HepG2 (cell line): ENCODE results near the gene OR51D1. TPM values are rescaled to one million over a fixed set of nuclear protein-coding genes. Genes with fewer than 3 reads are reported as not detected.

Source experiments
- ATAC-seq: fragments of 200-7000 bp; cut with Tn5 transposase; 3 replicates; pipeline ENCODE4 v1.9.1; 2020; ENCODE audit warnings: mild to moderate bottlenecking, moderate library complexity
- BruUV-seq: library from RNA; stranded (reverse); fragments of 400-500 nt; replicated peaks from 2 replicates; lab custom pipeline; 2021; lab: Mats Ljungman, UMichigan
- CTCF ChIA-PET: fragments of 300-600 bp; formaldehyde crosslinking; extraction: SDS; loops from one replicate; lab custom pipeline; 2021; ENCODE audit warnings: low total read pairs, inconsistent platforms, low intra/inter-chr PET ratio; lab: Yijun Ruan, JAX
- POLR2A ChIA-PET: fragments of 350-600 bp; sonication (Branson Sonifier 250); formaldehyde crosslinking; loops from one replicate; lab custom pipeline; 2020; ENCODE audit warnings: antibody characterized with exemption, inconsistent platforms; lab: Yijun Ruan, JAX
- DNase-seq: peaks from one replicate; pipeline ENCODE4 v3.0.0-alpha.2; 2015; ENCODE audit warnings: low spot score
- FAIRE-seq: peaks from 3 replicates; lab custom pipeline; 2011; peaks lifted over from hg19 to GRCh38; lab: Jason Lieb, UNC
- H2AFZ ChIP-seq: one replicate; pipeline ENCODE4 v1.6.1; 2011; ENCODE audit warnings: low read length, inconsistent platforms
- H3K27ac ChIP-seq: fragments of 300-600 bp; 3 replicates; pipeline ENCODE4 v1.8.0; 2011; ENCODE audit warnings: mixed run types, mild to moderate bottlenecking, mixed read lengths, low read length, inconsistent platforms; ENCODE audit not compliant: insufficient read depth; ENCODE audit errors: extremely low read length
- H3K27me3 ChIP-seq, 2 experiments: fragments of 200-600 bp in 1 of 2; 2 replicates in 1 of 2; 3 replicates in 1 of 2; pipeline versions ENCODE4 v1.6.0 to v1.8.0; 2011; ENCODE audit warnings: low read length in 2 of 2, mild to moderate bottlenecking in 2 of 2, moderate library complexity in 2 of 2, inconsistent platforms in 1 of 2; ENCODE audit not compliant: insufficient read depth in 2 of 2, control insufficient read depth in 1 of 2
- H3K36me3 ChIP-seq, 2 experiments: fragments of 200-600 bp in 1 of 2; replicated peaks in 1 of 2; 2 replicates in 1 of 2; 3 replicates in 1 of 2; pipeline versions ENCODE4 v1.5.1 to v1.8.0; 2011; ENCODE audit warnings: low read length in 2 of 2, inconsistent platforms in 1 of 2; ENCODE audit not compliant: insufficient read depth in 2 of 2, control insufficient read depth in 1 of 2
- H3K4me1 ChIP-seq: 2 replicates; pipeline ENCODE4 v1.5.1; 2012; ENCODE audit warnings: low read length, inconsistent platforms; ENCODE audit not compliant: insufficient read depth
- H3K4me2 ChIP-seq: 2 replicates; pipeline ENCODE4 v1.6.0; 2011; ENCODE audit warnings: low read depth, low read length, inconsistent platforms
- H3K4me3 ChIP-seq, 3 experiments: fragments of 200-600 bp in 1 of 3; sonication (generic), shearing (Covaris generic) in 1 of 3; replicated peaks in 1 of 3; 2 replicates each; pipeline ENCODE4 v1.5.1; 2011 to 2016; ENCODE audit warnings: low read length in 3 of 3, inconsistent platforms in 2 of 3, low read depth in 2 of 3, mild to moderate bottlenecking in 2 of 3, control low read depth in 1 of 3, mixed read lengths in 1 of 3; ENCODE audit not compliant: insufficient read depth in 1 of 3
- H3K79me2 ChIP-seq: one replicate; pipeline ENCODE4 v1.6.1; 2011; ENCODE audit warnings: low read length, inconsistent platforms; ENCODE audit not compliant: insufficient read depth
- H3K9ac ChIP-seq: 2 replicates; pipeline ENCODE4 v1.6.0; 2011; ENCODE audit warnings: mild to moderate bottlenecking, low read depth, low read length, inconsistent platforms; ENCODE audit not compliant: insufficient read depth
- H3K9me3 ChIP-seq: 2 replicates; pipeline ENCODE4 v1.5.1; 2012; ENCODE audit warnings: mild to moderate bottlenecking, low read length
- H4K20me1 ChIP-seq: 2 replicates; pipeline ENCODE4 v1.6.0; 2011; ENCODE audit warnings: inconsistent platforms, mild to moderate bottlenecking, low read length, moderate library complexity; ENCODE audit not compliant: insufficient read depth
- ARID5B ChIP-seq: IDR thresholded peaks from 2 replicates; pipeline ENCODE4 v1.4.0; 2020; ENCODE audit warnings: mild to moderate bottlenecking, missing genetic modification reagents
- BATF2 ChIP-seq: sonication (generic); formaldehyde crosslinking; IDR thresholded peaks from 2 replicates; pipeline ENCODE4 v1.8.0; 2022; ENCODE audit warnings: mild to moderate bottlenecking, missing genetic modification reagents, moderate library complexity
- HCFC1 ChIP-seq: fragments of 150-350 bp; IDR thresholded peaks from 2 replicates; pipeline ENCODE4 v1.6.1; 2014; ENCODE audit warnings: low read depth, low read length
- HOXA7 ChIP-seq: sonication (generic); formaldehyde crosslinking; IDR thresholded peaks from 2 replicates; pipeline ENCODE4 v1.8.1; 2022; ENCODE audit warnings: mild to moderate bottlenecking, missing genetic modification reagents, moderate library complexity
- MAFF ChIP-seq: IDR thresholded peaks from 2 replicates; pipeline ENCODE4 v1.6.1; 2011; ENCODE audit warnings: low read depth, low read length, improper control_type of control experiment
- MXI1 ChIP-seq: IDR thresholded peaks from 3 replicates; pipeline ENCODE4 v1.6.1; 2012; ENCODE audit warnings: low read depth, low read length, inconsistent platforms, borderline replicate concordance
- RFXAP ChIP-seq: sonication (generic); formaldehyde crosslinking; IDR thresholded peaks from 2 replicates; pipeline ENCODE4 v1.4.0; 2020; ENCODE audit warnings: missing genetic modification reagents, borderline replicate concordance
- STAT6 ChIP-seq: sonication (generic); formaldehyde crosslinking; IDR thresholded peaks from 2 replicates; pipeline ENCODE4 v1.4.0; 2020; ENCODE audit warnings: missing genetic modification reagents, mild to moderate bottlenecking, borderline replicate concordance
- ZNF234 ChIP-seq: sonication (generic); formaldehyde crosslinking; conservative IDR thresholded peaks from 2 replicates; pipeline ENCODE4 v1.5.1; 2020; ENCODE audit warnings: mild to moderate bottlenecking, missing genetic modification reagents
- ZNF383 ChIP-seq: sonication (generic); formaldehyde crosslinking; IDR thresholded peaks from 2 replicates; pipeline ENCODE4 v1.4.0; 2020; ENCODE audit warnings: missing genetic modification reagents, mild to moderate bottlenecking, borderline replicate concordance
- ZNF496 ChIP-seq: sonication (generic); formaldehyde crosslinking; IDR thresholded peaks from 2 replicates; pipeline ENCODE4 v1.8.1; 2023; ENCODE audit warnings: mild to moderate bottlenecking, moderate library complexity, missing genetic modification reagents; ENCODE audit not compliant: insufficient replicate concordance
- ZNF530 ChIP-seq: sonication (generic); formaldehyde crosslinking; IDR thresholded peaks from 2 replicates; pipeline ENCODE4 v1.5.0; 2020; ENCODE audit warnings: low read depth, mild to moderate bottlenecking, missing genetic modification reagents
- ZNF879 ChIP-seq: sonication (generic); formaldehyde crosslinking; IDR thresholded peaks from 2 replicates; pipeline ENCODE4 v1.8.1; 2023; ENCODE audit warnings: missing genetic modification reagents
- ZSCAN29 ChIP-seq: sonication (generic); formaldehyde crosslinking; conservative IDR thresholded peaks from 2 replicates; pipeline ENCODE4 v1.4.0; 2020; ENCODE audit warnings: mild to moderate bottlenecking, missing genetic modification reagents
- WGBS: methylation state at CpG from one replicate; pipeline ENCODE4 v1.1.6; 2017; ENCODE audit warnings: low lambda C conversion rate; 5-methylcytosine and 5-hydroxymethylcytosine counted together
- in situ Hi-C: cut with HindIII; loops from 2 replicates; pipeline ENCODE4 v1.10.0; 2017; ENCODE audit warnings: low pct_unique_long_range_greater_than_20kb; ENCODE audit not compliant: extremely low pct_ligation_motif_present
- intact Hi-C: fragments of 100-400 bp; cut with micrococcal nuclease; formaldehyde crosslinking; loops from one replicate; pipeline ENCODE4 v1.10.0; 2022; ENCODE audit not compliant: unreplicated experiment
- polyA plus RNA-seq, 8 experiments: library from polyadenylated mRNA; depleted of rRNA in 3 of 8; stranded (reverse) in 7 of 8; unstranded in 1 of 8; fragments of >200 nt; fragmentation: Illumina TruSeq in 4 of 8; extraction: Trizol in 4 of 8; gene quantifications; 2 replicates each; pipeline versions ENCODE4 v1.2.1 to v1.2.3, GENCODE V29; 2011 to 2016; ENCODE audit warnings: low read depth in 4 of 8, missing spikeins in 1 of 8, mixed read lengths in 1 of 8; ENCODE audit not compliant: insufficient read depth in 1 of 8
- total RNA-seq, 5 experiments: library from RNA; depleted of rRNA; stranded (reverse); fragments of >200 nt; fragmentation: Illumina TruSeq; extraction: Trizol; gene quantifications; 2 replicates each; pipeline ENCODE4 v1.2.3, GENCODE V29; 2016; ENCODE audit warnings: low read depth in 1 of 5
- TF ChIP-seq, protein P1 (sequence below): IDR thresholded peaks from 2 replicates; pipeline ENCODE4 v1.6.1; 2016; ENCODE audit warnings: missing biosample characterization, missing genetic modification reagents, low read depth

The OR51D1 gene
- total and polyA plus RNA-seq, 2 of the 13 experiments (the other 11 are each of a cell fraction or from before 2014, with no cell fraction given), result not detected

DNA sequence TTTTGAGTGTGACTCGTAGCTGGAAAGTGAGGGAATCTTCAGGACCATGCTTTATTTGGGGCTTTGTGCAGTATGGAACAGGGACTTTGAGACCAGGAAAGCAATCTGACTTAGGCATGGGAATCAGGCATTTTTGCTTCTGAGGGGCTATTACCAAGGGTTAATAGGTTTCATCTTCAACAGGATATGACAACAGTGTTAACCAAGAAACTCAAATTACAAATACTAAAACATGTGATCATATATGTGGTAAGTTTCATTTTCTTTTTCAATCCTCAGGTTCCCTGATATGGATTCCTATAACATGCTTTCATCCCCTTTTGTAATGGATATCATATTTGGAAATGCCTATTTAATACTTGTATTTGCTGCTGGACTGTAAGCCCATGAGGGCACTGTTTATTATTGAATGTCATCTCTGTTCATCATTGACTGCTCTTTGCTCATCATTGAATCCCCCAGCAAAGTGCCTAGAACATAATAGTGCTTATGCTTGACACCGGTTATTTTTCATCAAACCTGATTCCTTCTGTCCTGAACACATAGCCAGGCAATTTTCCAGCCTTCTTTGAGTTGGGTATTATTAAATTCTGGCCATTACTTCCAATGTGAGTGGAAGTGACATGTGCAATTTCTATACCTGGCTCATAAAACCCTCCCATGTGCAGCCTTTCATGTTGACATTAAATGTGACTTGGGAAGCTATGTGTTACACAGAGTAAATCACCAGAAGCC, 17.5 kb downstream of the OR51D1 start:
- WGBS, result 0% methylated on average over 2 of the region's 2 CpGs
- Histone ChIP-seq H3K36me3 (no peaks in the 10 kb centered on the region), H3K27me3 (no peaks in the 10 kb centered on the region; a peak in 1 of 5 replicates)
- POLR2A ChIA-PET, result no interaction called here
- no peak for TF ChIP-seq STAT6
- no peak for TF ChIP-seq ZNF496
- TF ChIP-seq MXI1, result no peak
- TF ChIP-seq ARID5B (CRISPR knock-in tag), result no peak
- no peak for TF ChIP-seq RFXAP
- no peak for TF ChIP-seq BATF2 (CRISPR knock-in tag)
- TF ChIP-seq, protein P1, sequence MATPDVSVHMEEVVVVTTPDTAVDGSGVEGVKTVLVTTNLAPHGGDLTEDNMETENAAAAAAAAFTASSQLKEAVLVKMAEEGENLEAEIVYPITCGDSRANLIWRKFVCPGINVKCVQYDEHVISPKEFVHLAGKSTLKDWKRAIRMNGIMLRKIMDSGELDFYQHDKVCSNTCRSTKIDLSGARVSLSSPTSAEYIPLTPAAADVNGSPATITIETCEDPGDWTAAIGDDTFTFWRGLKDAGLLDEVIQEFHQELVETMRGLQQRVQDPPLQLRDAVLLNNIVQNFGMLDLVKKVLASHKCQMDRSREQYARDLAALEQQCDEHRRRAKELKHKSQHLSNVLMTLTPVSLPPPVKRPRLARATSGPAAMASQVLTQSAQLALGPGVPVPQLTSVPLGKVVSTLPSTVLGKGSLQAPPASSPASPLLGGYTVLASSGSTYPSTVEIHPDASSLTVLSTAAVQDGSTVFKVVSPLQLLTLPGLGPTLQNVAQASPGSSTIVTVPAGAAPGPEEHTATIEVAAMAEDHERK (CRISPR knock-in tag), result no peak
- TF ChIP-seq ZSCAN29 (CRISPR knock-in tag), result no peak
- no peak for TF ChIP-seq ZNF530
- no peak for TF ChIP-seq HCFC1
- no peak for TF ChIP-seq MAFF
- no peak for TF ChIP-seq HOXA7 (CRISPR knock-in tag)
- no peak for TF ChIP-seq ZNF879 (CRISPR knock-in tag)
- TF ChIP-seq ZNF383 (CRISPR knock-in tag), result no peak
- no peak for TF ChIP-seq ZNF234 (CRISPR knock-in tag)
- TF ChIP-seq, all 625 proteins: peak for 0
- Histone ChIP-seq H3K79me2 (no peaks in the 10 kb centered on the region), H3K4me3 (no peak overlapping the region), H3K4me1 (no peaks in the 10 kb centered on the region), H3K27ac (no peak overlapping the region), H4K20me1 (no peaks in the 10 kb centered on the region), H3K9me3 (no peaks in the 10 kb centered on the region), H3K4me2 (no peak overlapping the region), H2AFZ (no peak overlapping the region), H3K9ac (no peak overlapping the region)
- intact Hi-C loops (no loop called here), in situ Hi-C loops (no loop called here)
- no TSS peak for BruUV-seq
- CTCF ChIA-PET, result no interaction called here
- FAIRE-seq (no peak), DNase-seq (no peak), ATAC-seq (no peak)
